Measurements from ENCODE around the gene SLC6A20.

- TF ChIP-seq CTCF (IDR thresholded peaks at IDR 0.05) = no peak
- TF ChIP-seq POLR2A (IDR thresholded peaks at IDR 0.05) = no peak
- TF ChIP-seq POLR2AphosphoS5 (IDR thresholded peaks at IDR 0.05; ENCODE audit: insufficient read depth in 1 of 2, low read depth in 1 of 2) = no peak
Observed at GRCh38 chr3:45754461-45754860, 41.9 kb downstream of the SLC6A20 start.
